ENCODE results near the gene SMOC1. TPM values are rescaled to one million over a fixed set of nuclear protein-coding genes. Genes with fewer than 3 reads are reported as not detected.
A peak's percentile ranks its signal among the peaks of the same experiment; 100 is the strongest.

SMOC1 gene
- total RNA-seq, 1 experiment from 2014 or later = 0.68 TPM

DNA sequence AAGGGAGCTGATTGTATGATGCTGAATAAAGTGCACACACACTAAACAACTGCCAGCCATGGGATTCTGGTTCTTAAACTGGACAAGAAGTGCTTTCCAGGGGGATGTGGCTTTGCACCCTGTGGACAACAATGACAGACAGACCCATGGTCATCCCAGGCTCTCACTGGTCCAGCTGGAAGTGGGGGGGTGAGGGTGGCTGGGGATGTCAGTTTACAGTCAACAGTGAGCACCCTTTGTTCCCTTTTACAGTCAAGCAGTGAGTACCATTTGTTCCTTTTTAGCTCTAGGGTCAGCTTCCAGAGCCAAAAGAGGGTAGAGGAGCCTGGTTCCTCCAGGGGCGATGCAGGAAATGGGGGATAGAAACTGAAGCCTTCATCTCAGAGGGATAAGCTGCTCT lies 100.7 kb downstream of the SMOC1 start:
- no CpG with 5 or more reads among the region's 1 CpG for WGBS (ENCODE audit: extremely low coverage, insufficient read length, low lambda C conversion rate)
- H4K91ac ChIP-seq (ENCODE audit: insufficient read length, low read depth, low read length) = no peak overlapping the region
- Mint-ChIP-seq H3K9me3 (no peaks in the 10 kb centered on the region), H3K27me3 (ENCODE audit: low read depth) (peaks cover 7% of the 10 kb centered on the region), H3K27ac (no peak overlapping the region; a peak in 1 of 7 replicates), H3K4me3 (no peak overlapping the region), H3K4me1 (peaks cover 28% of the 10 kb centered on the region in 2 experiments), H3K36me3 (ENCODE audit: insufficient read depth in 1 of 3, low read depth in 3 of 3) (no peaks in the 10 kb centered on the region)
- H3K9me3 ChIP-seq (ENCODE audit: control insufficient read depth, low read depth, low read length) = no peaks in the 10 kb centered on the region
- no peak overlapping the region for H3K27ac ChIP-seq (ENCODE audit: insufficient read length, low read depth, low read length)
- TF ChIP-seq CTCF (conservative IDR thresholded peaks at IDR 0.05) = no peak
- H3K4me1 ChIP-seq (ENCODE audit: insufficient read depth, low read length) = peaks cover 3% of the 10 kb centered on the region; the same call in 1 of the 2 replicates
- no peaks in the 10 kb centered on the region for H4K20me1 ChIP-seq (ENCODE audit: control insufficient read depth, insufficient read depth, insufficient read length)
- H2AK5ac ChIP-seq (ENCODE audit: insufficient read length, low read length) = no peak overlapping the region
- no peak overlapping the region for H3K23ac ChIP-seq (ENCODE audit: insufficient read length, low read depth, low read length)
- H3K56ac ChIP-seq (ENCODE audit: insufficient read length, low read depth, low read length) = no peak overlapping the region
- H3K4ac ChIP-seq (ENCODE audit: low read depth, low read length) = no peak overlapping the region
- H3K79me1 ChIP-seq (ENCODE audit: insufficient read depth, low read depth, low read length, poor library complexity, severe bottlenecking) = no peaks in the 10 kb centered on the region
- H2BK5ac ChIP-seq (ENCODE audit: insufficient read length, low read length) = no peak overlapping the region
- no peaks in the 10 kb centered on the region for H3K23me2 ChIP-seq (ENCODE audit: insufficient read length, low read depth, low read length, poor library complexity, severe bottlenecking)
- no peak overlapping the region for H3K18ac ChIP-seq (ENCODE audit: insufficient read length, low read depth, low read length)
- H2BK15ac ChIP-seq (ENCODE audit: low read depth, low read length) = no peak overlapping the region
- H2BK12ac ChIP-seq (ENCODE audit: insufficient read length, low read depth, low read length) = no peak overlapping the region
- H3K9ac ChIP-seq (ENCODE audit: extremely low read depth, insufficient read length, low read length) = no peak overlapping the region
- H3K4me2 ChIP-seq (ENCODE audit: insufficient read depth, insufficient read length, low read length) = no peak overlapping the region
- peak overlapping the region; percentile 30 for H4K5ac ChIP-seq (ENCODE audit: insufficient read length, low read depth, low read length)
- no peak overlapping the region for H2BK120ac ChIP-seq (ENCODE audit: low read depth, low read length, poor library complexity, severe bottlenecking)
- H4K8ac ChIP-seq (replicated peaks; ENCODE audit: insufficient read length, low read depth, low read length) = no peak overlapping the region
- H3K79me2 ChIP-seq (ENCODE audit: insufficient read depth, low read length) = no peaks in the 10 kb centered on the region
- H2BK20ac ChIP-seq (ENCODE audit: low read depth, low read length, poor library complexity, severe bottlenecking) = no peak overlapping the region
- no peak overlapping the region for H3K14ac ChIP-seq (ENCODE audit: insufficient read depth, low read length)
- H3T11ph ChIP-seq (ENCODE audit: low read length) = no peak overlapping the region
- H3K27me3 ChIP-seq (ENCODE audit: insufficient read depth, low read length) = no peaks in the 10 kb centered on the region; the same call in 1 of the 2 replicates
- no peak overlapping the region for H2AFZ ChIP-seq (ENCODE audit: low read length)
- DNase-seq = no peak

Measured in H9 (cell line).